Frontal cortex (tissue), 4 donors: Measurements from ENCODE around the gene CACHD1. TPM values are rescaled to one million over a fixed set of nuclear protein-coding genes. Genes with fewer than 3 reads are reported as not detected.

Experiments used
- DNase-seq, 2 donors: peaks; one replicate each; pipeline ENCODE4 v3.0.0; 2012; ENCODE audit warnings: low spot score in 2 of 2
- FAIRE-seq: peaks from 2 replicates; lab custom pipeline; 2012; peaks lifted over from hg19 to GRCh38; lab: Jason Lieb, UNC
- total RNA-seq: library from RNA; depleted of rRNA; stranded (reverse); fragments of >200 nt; gene quantifications from one replicate; pipeline ENCODE4 v1.2.3, GENCODE V29; 2014
- donor health status: control.
- donor health status: control.
- donor health status: control.

The CACHD1 gene
- total RNA-seq, 1 donor from 2014 or later = 17.5 TPM

- no peak for DNase-seq
- no peak for FAIRE-seq
Measured at GRCh38 chr1:64540265-64540791, 70.4 kb downstream of the CACHD1 start.

GRCh38 chr1:64542118-64542517, 72.2 kb downstream of the CACHD1 start:
- FAIRE-seq (no peak), DNase-seq (no peak)

DNA sequence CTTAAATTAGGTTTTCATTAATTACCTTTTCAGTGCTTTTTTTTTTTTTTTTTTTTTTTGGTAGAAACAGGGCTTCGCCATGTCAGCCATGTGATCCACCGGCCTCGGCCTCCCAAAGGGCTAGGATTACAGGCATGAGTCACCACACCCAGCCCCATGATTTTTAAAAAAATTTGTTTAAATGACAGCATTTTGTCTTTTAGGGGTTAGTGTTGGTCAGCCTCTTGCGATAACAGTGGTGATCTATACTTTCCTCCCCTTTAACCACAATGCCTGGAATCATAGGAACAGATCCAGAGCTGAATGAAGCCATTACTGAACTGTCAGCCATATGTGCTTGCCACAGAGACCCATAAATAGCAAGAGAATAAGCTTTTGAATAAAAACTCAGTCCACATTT, 73.9 kb downstream of the CACHD1 start:
- no peak for DNase-seq
- no peak for FAIRE-seq

DNA sequence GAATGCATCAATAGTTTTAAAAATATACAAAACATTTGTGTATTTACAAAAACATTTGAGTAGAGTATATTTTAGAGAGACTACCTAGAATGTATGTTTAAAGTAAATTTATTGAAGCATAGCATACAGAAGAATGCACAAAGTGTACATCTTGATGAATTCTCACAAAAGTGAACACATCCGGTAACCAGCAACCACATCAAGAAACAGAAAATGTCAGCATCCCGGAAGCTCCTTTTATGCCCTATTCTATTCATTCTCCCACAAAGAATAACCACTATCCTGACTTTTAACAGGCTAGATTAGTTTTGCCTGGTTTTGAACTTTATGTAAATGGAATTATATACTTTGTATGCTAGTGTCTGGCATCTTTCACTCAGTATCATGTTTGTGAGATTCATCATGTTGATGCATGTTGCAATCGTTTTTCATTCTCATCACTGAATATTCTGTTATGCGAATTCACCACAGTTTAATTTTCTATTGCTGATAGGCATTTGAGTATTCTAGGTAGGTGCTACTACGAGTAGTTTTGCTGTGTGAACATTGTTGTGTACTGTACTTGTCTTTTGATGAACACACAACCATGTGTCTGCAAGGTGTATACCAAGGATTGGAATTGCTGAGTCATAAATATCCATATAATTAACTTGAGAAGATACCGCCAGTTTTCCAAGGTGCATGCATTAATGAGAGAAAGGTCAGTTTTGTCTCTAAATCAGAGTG, 75.4 kb downstream of the CACHD1 start:
- no peak for DNase-seq
- no peak for FAIRE-seq

GRCh38 chr1:64546013-64546412, 76.1 kb downstream of the CACHD1 start:
- no peak for DNase-seq
- FAIRE-seq = no peak

DNA sequence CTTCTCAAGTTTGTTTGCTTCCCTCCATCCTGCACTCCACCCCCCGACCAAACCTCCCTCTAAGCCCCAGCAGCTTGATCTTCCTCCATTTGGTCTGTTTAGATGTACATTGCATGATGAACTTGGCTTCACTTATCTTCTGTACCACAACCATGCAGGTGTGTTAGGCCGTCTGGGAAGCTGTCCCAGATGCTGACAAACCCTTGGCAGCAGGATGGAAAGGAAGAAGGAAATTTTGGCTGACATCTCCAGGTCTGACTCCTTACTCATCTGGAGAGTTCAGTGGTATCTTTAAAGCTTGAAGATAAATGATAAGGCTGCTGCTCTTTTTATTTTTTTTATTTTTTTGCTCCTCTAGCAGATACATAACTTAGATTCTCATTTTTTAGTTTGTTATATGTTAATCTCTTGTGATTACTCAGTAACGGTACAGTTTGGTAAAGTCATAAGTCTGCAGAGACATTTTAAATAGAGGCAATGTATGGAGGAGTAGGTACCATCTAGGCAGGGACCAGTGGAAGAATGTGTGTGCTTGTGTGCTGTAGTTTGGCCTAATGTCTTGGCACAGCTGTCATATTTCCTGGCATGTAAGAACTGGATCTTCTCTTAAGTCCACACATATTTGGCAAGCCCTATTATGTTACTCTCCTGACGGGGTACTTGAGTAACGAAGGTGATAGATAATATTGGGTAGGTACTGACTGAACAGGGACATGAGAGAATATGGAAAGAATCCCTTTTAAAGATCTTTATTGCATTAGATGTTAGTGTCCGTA, 79.7 kb downstream of the CACHD1 start:
- no peak for DNase-seq
- no peak for FAIRE-seq

GRCh38 chr1:64550510-64550909, 80.6 kb downstream of the CACHD1 start:
- FAIRE-seq (no peak), DNase-seq (no peak)

GRCh38 chr1:64550946-64551605, 81.1 kb downstream of the CACHD1 start:
- no peak for DNase-seq
- FAIRE-seq = no peak

GRCh38 chr1:64553285-64553684, 83.4 kb downstream of the CACHD1 start:
- no peak for FAIRE-seq
- no peak for DNase-seq

- FAIRE-seq = no peak
- no peak for DNase-seq
Measured at GRCh38 chr1:64555947-64556346, 86.0 kb downstream of the CACHD1 start.

- no peak for DNase-seq
- FAIRE-seq = no peak
Measured at GRCh38 chr1:64561993-64562392, 92.1 kb downstream of the CACHD1 start.

DNA sequence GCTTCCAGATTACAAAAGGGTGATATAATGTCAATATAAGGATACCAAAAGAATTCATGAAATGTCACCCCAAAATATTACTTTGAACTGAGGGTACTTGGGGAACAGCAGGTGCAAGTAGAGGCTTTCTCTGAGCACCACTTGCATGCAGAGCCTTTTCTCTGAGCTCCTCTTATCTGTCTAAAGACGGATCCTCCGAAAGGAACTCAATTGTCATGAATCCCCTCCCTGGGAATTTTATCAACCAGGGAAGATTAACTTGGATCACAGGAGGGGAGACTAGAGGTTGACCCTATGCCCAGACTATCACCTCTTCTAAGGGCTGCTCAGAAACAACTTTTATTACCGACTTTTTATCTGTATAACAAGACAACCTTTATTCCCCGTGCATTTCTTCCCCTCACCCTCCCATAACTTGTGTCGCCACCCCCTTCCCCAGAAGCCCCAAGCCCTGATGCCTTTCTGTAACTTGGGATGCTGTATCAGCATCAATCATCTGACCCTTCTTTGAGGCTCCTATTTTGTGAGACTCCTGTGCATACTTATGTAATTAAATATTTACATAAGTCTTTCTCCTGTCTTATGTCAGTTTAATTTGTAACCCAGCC, 94.1 kb downstream of the CACHD1 start:
- DNase-seq = no peak
- no peak for FAIRE-seq

DNA sequence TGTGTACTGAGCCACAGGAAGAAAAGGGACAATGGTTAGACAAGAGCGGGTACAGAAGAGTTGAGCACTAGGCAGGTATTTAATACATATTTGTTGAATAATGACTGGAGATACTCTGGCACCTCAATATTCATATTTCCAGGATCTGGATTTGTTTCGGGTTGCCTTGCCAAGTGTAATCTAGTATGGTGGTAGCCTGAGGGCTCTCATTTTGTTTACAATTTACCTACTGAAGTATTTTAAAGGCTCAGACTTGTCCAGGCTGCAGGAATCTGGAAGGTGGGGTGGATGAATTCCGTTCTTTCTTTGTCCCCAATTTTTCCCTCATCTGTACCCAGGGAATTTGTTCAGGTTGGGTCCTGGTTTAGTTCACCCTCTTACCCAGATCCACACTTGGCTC, 95.0 kb downstream of the CACHD1 start:
- FAIRE-seq (no peak), DNase-seq (no peak)

GRCh38 chr1:64567426-64568170, 97.7 kb downstream of the CACHD1 start:
- FAIRE-seq = no peak
- no peak for DNase-seq

- FAIRE-seq (no peak), DNase-seq (no peak)
Measured at GRCh38 chr1:64568171-64568450, 98.2 kb downstream of the CACHD1 start.

GRCh38 chr1:64569411-64569810, 99.5 kb downstream of the CACHD1 start:
- FAIRE-seq = no peak
- no peak for DNase-seq

DNA sequence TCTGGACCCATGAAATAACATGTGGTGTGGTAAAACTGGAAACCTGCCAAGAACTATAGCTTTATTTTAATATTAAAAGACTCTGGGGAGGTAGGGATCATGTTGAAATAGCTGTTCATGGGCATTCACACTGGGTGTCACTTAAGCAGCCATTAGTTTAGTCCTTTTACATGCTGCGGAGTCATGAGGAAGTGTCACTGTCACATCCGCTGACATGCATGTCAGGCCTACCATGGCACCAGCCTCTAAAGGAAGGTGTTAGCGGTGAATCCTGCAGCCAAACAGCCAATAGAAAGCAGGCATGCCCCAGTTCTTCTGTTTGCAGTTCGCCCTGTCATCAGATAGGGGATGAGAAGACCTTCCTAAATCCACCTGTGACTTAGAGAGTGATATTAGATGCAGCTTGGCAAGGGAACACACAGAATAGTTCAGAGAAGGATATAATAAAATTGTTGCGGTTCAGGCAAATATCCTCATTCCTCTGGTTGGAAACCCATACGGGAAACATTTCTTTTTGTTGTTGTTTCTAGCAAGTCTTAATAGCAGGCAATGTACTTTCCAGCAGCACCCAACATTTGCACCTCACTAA, 100.4 kb downstream of the CACHD1 start:
- FAIRE-seq (no peak), DNase-seq (no peak)

- FAIRE-seq = no peak
- DNase-seq = no peak
Measured at GRCh38 chr1:64572222-64572900, 102.4 kb downstream of the CACHD1 start.

DNA sequence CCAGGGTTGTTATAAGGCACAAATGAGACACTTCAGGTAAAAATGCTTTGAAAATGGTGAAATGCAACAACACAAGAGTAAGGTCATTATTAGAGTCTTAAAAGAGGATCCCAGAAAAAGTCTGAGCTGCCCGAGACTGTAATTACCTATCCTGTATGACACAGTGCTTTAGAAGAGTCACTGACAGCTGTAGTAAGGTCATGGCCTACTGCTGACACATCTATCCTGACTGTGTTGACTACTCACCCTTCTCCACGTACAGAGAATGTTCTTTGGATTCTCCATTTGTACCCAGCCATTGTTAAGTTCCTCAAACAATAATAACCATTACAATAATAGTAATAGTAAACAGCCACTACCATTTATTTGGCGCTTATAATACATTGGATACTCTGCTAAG, 104.4 kb downstream of the CACHD1 start:
- FAIRE-seq (no peak), DNase-seq (no peak)
